ENCODE data around the gene SCN3B. TPM values are rescaled to one million over a fixed set of nuclear protein-coding genes. Genes with fewer than 3 reads are reported as not detected.

Gene SCN3B
- total RNA-seq, 1 experiment from 2014 or later: 0.77 TPM

DNA sequence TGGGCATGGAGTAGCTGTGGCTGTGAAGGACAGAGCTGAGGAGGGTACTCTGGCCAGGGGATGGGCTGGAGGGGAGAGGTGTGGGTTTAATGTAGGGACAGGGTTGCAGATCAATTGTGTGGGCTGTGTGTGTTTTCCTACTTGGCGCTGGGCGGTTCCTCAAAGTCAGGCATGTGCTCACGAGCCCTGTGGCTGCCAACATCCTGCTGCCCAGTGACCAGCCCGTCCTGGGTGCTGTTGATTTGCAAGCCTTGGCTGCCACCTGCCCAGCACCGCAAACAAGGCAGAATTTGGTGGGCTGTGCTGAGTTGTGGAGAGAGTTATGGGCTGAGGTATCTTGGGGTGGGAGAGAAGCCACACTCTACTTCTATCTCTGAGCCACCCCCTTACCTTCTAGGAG is 69.2 kb downstream of the SCN3B start:
- Histone ChIP-seq H3K27me3 (ENCODE audit: insufficient read depth, low read length) (no peaks in the 10 kb centered on the region), H3K4ac (ENCODE audit: low read depth, low read length) (no peak overlapping the region), H3T11ph (ENCODE audit: low read length) (no peak overlapping the region), H3K56ac (ENCODE audit: insufficient read length, low read depth, low read length) (no peak overlapping the region), H3K79me2 (ENCODE audit: insufficient read depth, low read length) (no peaks in the 10 kb centered on the region), H4K91ac (ENCODE audit: insufficient read length, low read depth, low read length) (no peak overlapping the region), H2BK20ac (ENCODE audit: low read depth, low read length, poor library complexity, severe bottlenecking) (no peak overlapping the region), H2AFZ (ENCODE audit: low read length) (no peak overlapping the region), H2BK12ac (ENCODE audit: insufficient read length, low read depth, low read length) (no peak overlapping the region), H3K4me1 (ENCODE audit: insufficient read depth, low read length) (no peaks in the 10 kb centered on the region; the same call in 1 of the 2 replicates), H3K4me2 (ENCODE audit: insufficient read depth, insufficient read length, low read length) (no peak overlapping the region), H2BK5ac (ENCODE audit: insufficient read length, low read length) (no peak overlapping the region), H3K27ac (ENCODE audit: insufficient read length, low read depth, low read length) (no peak overlapping the region), H3K79me1 (ENCODE audit: insufficient read depth, low read depth, low read length, poor library complexity, severe bottlenecking) (no peaks in the 10 kb centered on the region), H4K8ac (replicated peaks; ENCODE audit: insufficient read length, low read depth, low read length) (no peak overlapping the region), H3K23me2 (ENCODE audit: insufficient read length, low read depth, low read length, poor library complexity, severe bottlenecking) (no peaks in the 10 kb centered on the region), H3K14ac (ENCODE audit: insufficient read depth, low read length) (no peak overlapping the region), H3K23ac (ENCODE audit: insufficient read length, low read depth, low read length) (no peak overlapping the region), H3K9ac (ENCODE audit: extremely low read depth, insufficient read length, low read length) (no peak overlapping the region), H3K9me3 (ENCODE audit: control insufficient read depth, low read depth, low read length) (no peaks in the 10 kb centered on the region), H2BK120ac (ENCODE audit: low read depth, low read length, poor library complexity, severe bottlenecking) (no peak overlapping the region), H2AK5ac (ENCODE audit: insufficient read length, low read length) (no peak overlapping the region), H4K5ac (ENCODE audit: insufficient read length, low read depth, low read length) (no peak overlapping the region), H2BK15ac (ENCODE audit: low read depth, low read length) (no peak overlapping the region), H4K20me1 (ENCODE audit: control insufficient read depth, insufficient read depth, insufficient read length) (no peaks in the 10 kb centered on the region), H3K18ac (ENCODE audit: insufficient read length, low read depth, low read length) (no peak overlapping the region)
- peaks cover 7% of the 10 kb centered on the region for H3K27me3 Mint-ChIP-seq (ENCODE audit: low read depth)
- peak overlapping the region in 2 of 3 experiments; percentile 12 to 67; a peak in 3 of 7 replicates for H3K27ac Mint-ChIP-seq
- H3K36me3 Mint-ChIP-seq (ENCODE audit: insufficient read depth in 1 of 3, low read depth in 3 of 3): peaks cover 4 to 5% (median 5%) of the 10 kb centered on the region in 3 experiments; a peak in 6 of 7 replicates
- H3K4me1 Mint-ChIP-seq: peaks cover 28 to 34% of the 10 kb centered on the region in 2 experiments
- WGBS (ENCODE audit: extremely low coverage, insufficient read length, low lambda C conversion rate): no CpG with 5 or more reads among the region's 5 CpGs
- DNase-seq: no peak
- peaks cover 0 to 3% of the 10 kb centered on the region in 2 experiments; a peak in 1 of 5 replicates for H3K9me3 Mint-ChIP-seq
- TF ChIP-seq, protein P1, sequence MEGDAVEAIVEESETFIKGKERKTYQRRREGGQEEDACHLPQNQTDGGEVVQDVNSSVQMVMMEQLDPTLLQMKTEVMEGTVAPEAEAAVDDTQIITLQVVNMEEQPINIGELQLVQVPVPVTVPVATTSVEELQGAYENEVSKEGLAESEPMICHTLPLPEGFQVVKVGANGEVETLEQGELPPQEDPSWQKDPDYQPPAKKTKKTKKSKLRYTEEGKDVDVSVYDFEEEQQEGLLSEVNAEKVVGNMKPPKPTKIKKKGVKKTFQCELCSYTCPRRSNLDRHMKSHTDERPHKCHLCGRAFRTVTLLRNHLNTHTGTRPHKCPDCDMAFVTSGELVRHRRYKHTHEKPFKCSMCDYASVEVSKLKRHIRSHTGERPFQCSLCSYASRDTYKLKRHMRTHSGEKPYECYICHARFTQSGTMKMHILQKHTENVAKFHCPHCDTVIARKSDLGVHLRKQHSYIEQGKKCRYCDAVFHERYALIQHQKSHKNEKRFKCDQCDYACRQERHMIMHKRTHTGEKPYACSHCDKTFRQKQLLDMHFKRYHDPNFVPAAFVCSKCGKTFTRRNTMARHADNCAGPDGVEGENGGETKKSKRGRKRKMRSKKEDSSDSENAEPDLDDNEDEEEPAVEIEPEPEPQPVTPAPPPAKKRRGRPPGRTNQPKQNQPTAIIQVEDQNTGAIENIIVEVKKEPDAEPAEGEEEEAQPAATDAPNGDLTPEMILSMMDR (conservative IDR thresholded peaks at IDR 0.05): no peak
- no peak overlapping the region for H3K4me3 Mint-ChIP-seq

All from H9 (cell line).